Natural killer cell (primary cell): ENCODE data around the gene CLNS1A. TPM values are rescaled to one million over a fixed set of nuclear protein-coding genes. Genes with fewer than 3 reads are reported as not detected.
A peak's percentile ranks its signal among the peaks of the same experiment; 100 is the strongest.
"Not testable (repeated sequence)": the region's sequence is repeated elsewhere in the genome, so short reads cannot be mapped to it uniquely, and the experiment has no call there.

Experiments
- ATAC-seq, 3 donors: fragments of 150-1000 bp in 2 of 3; fragments of 200-7000 bp in 1 of 3; cut with Tn5 transposase; 1 replicate in 1 of 3; 2 replicates in 2 of 3; pipeline ENCODE4 v1.10.0; 2021; ENCODE audit warnings: mild to moderate bottlenecking in 2 of 3, moderate library complexity in 2 of 3
- DNase-seq, 2 donors: peaks; one replicate each; pipeline versions ENCODE4 v3.0.0 to v3.0.0-alpha.2; 2013 to 2021; ENCODE audit warnings: mixed read lengths in 1 of 2
- H3K27ac ChIP-seq: one replicate; pipeline ENCODE4 v1.5.1; 2013; ENCODE audit warnings: mild to moderate bottlenecking, low read length
- H3K27me3 ChIP-seq: one replicate; pipeline ENCODE4 v1.6.1; 2013; ENCODE audit warnings: low read length; ENCODE audit not compliant: control insufficient read depth, insufficient read depth
- H3K36me3 ChIP-seq: one replicate; pipeline ENCODE4 v1.6.1; 2013; ENCODE audit warnings: low read length; ENCODE audit not compliant: control insufficient read depth, insufficient read depth
- H3K4me1 ChIP-seq: one replicate; pipeline ENCODE4 v1.6.1; 2013; ENCODE audit warnings: low read length; ENCODE audit not compliant: control insufficient read depth, insufficient read depth
- H3K4me3 ChIP-seq: one replicate; pipeline ENCODE4 v1.5.1; 2013; ENCODE audit warnings: low read length
- H3K9me3 ChIP-seq: one replicate; pipeline ENCODE4 v1.6.1; 2013; ENCODE audit warnings: low read length; ENCODE audit not compliant: control insufficient read depth, insufficient read depth
- H3K27ac Mint-ChIP-seq, 2 donors: one replicate each; pipeline ENCODE4 v1.8.0; 2022; ENCODE audit warnings: mild to moderate bottlenecking in 2 of 2, mixed read lengths in 2 of 2, moderate library complexity in 1 of 2
- H3K27me3 Mint-ChIP-seq, 2 donors: one replicate each; pipeline ENCODE4 v1.8.0; 2022; ENCODE audit warnings: low read depth in 2 of 2, mixed read lengths in 2 of 2
- H3K36me3 Mint-ChIP-seq: one replicate; pipeline ENCODE4 v1.8.0; 2022; ENCODE audit warnings: mixed read lengths
- H3K4me1 Mint-ChIP-seq, 2 donors: one replicate each; pipeline ENCODE4 v1.8.0; 2022; ENCODE audit warnings: mixed read lengths in 2 of 2
- H3K4me3 Mint-ChIP-seq: one replicate; pipeline ENCODE4 v1.8.0; 2022; ENCODE audit warnings: mild to moderate bottlenecking, moderate library complexity, mixed read lengths
- H3K9me3 Mint-ChIP-seq, 2 donors: one replicate each; pipeline ENCODE4 v1.8.0; 2022; ENCODE audit warnings: mixed read lengths in 2 of 2
- WGBS: methylation state at CpG from one replicate; pipeline ENCODE4 v1.1.7; 2013; ENCODE audit warnings: missing lambda C conversion rate; ENCODE audit not compliant: insufficient coverage; 5-methylcytosine and 5-hydroxymethylcytosine counted together
- intact Hi-C: fragments of 100-400 bp; cut with micrococcal nuclease; formaldehyde crosslinking; loops from one replicate; pipeline ENCODE4 v1.14.2; 2022
- total RNA-seq, 4 donors: library from RNA; stranded (reverse); fragments of 120-200 nt in 1 of 4; gene quantifications; one replicate each; pipeline versions ENCODE4 v1.2.3 to v1.2.4, GENCODE V29; 2013 to 2022
- TF ChIP-seq, protein P1 (sequence below): fragments of 200-600 bp; IDR thresholded peaks from one replicate; pipeline ENCODE4 v1.8.0; 2022; ENCODE audit warnings: antibody characterized with exemption

The CLNS1A gene
- total RNA-seq, 3 donors from 2014 or later (not counting 1 experiment from before 2014, with no cell fraction given) = 48.6 to 58.2 (median 57.6) TPM

GRCh38 chr11:77636731-77637344 lies 756 bp downstream of the CLNS1A start:
- TF ChIP-seq, protein P1, sequence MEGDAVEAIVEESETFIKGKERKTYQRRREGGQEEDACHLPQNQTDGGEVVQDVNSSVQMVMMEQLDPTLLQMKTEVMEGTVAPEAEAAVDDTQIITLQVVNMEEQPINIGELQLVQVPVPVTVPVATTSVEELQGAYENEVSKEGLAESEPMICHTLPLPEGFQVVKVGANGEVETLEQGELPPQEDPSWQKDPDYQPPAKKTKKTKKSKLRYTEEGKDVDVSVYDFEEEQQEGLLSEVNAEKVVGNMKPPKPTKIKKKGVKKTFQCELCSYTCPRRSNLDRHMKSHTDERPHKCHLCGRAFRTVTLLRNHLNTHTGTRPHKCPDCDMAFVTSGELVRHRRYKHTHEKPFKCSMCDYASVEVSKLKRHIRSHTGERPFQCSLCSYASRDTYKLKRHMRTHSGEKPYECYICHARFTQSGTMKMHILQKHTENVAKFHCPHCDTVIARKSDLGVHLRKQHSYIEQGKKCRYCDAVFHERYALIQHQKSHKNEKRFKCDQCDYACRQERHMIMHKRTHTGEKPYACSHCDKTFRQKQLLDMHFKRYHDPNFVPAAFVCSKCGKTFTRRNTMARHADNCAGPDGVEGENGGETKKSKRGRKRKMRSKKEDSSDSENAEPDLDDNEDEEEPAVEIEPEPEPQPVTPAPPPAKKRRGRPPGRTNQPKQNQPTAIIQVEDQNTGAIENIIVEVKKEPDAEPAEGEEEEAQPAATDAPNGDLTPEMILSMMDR = no peak
- Histone ChIP-seq H3K27me3 (no peaks in the 10 kb centered on the region), H3K9me3 (no peaks in the 10 kb centered on the region), H3K4me1 (peaks cover 21% of the 10 kb centered on the region), H3K4me3 (peak overlapping the region; percentile 79), H3K36me3 (peaks cover 2% of the 10 kb centered on the region), H3K27ac (no peak overlapping the region)
- no peaks in the 10 kb centered on the region for H3K36me3 Mint-ChIP-seq
- DNase-seq (peak in 1 of 2 donors; percentile 8), ATAC-seq (no peak)
- peak overlapping the region; percentile 93 for H3K4me3 Mint-ChIP-seq
- 0% methylated on average over 8 of the region's 14 CpGs for WGBS
- peaks cover 28% of the 10 kb centered on the region in 2 donors for H3K4me1 Mint-ChIP-seq
- H3K27me3 Mint-ChIP-seq = no peaks in the 10 kb centered on the region
- intact Hi-C loops = no loop called here
- H3K27ac Mint-ChIP-seq = peak overlapping the region; percentile 87 to 89
- H3K9me3 Mint-ChIP-seq = no peaks in the 10 kb centered on the region

GRCh38 chr11:77633926-77634325 lies 3.7 kb downstream of the CLNS1A start:
- ATAC-seq, H3K27ac Mint-ChIP-seq, DNase-seq, H3K36me3 Mint-ChIP-seq, H3K9me3 Mint-ChIP-seq, H3K4me3 Mint-ChIP-seq, H3K36me3 ChIP-seq, H3K27ac ChIP-seq, H3K4me3 ChIP-seq, H3K27me3 Mint-ChIP-seq, H3K9me3 ChIP-seq, H3K27me3 ChIP-seq, intact Hi-C loops: not testable (repeated sequence)
- peaks cover 38 to 40% of the 10 kb centered on the region in 2 donors for H3K4me1 Mint-ChIP-seq
- WGBS = 81% methylated on average over 5 of the region's 5 CpGs
- peaks cover 21% of the 10 kb centered on the region for H3K4me1 ChIP-seq

DNA sequence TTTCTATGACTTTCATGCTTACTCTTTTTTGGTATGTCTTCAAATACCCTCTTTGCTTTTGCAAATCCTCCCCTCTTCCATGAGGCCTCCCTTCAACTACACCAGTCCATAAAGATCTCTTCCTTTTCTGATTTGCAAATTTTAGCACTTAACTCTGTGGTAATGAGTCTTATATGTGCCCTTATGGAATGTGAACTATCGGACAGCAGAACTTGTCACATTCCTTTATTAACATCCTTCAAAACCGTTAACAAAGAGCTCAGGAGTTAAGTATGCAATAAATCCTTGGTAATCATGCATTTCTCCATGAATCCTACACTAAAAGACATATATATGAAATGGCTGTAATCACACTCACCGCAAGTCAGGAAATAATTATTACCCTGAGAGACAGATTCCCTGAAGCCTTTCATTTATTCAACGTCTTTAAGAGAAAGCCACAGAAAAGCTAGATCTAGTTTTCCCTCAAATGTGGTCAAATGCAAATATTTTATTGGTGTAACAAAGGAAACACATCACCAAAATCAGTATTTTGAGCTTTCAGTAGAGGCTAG lies 7.4 kb downstream of the CLNS1A start:
- TF ChIP-seq, protein P1 = no peak
- Histone ChIP-seq H3K4me1 (peaks cover 4% of the 10 kb centered on the region), H3K9me3 (no peaks in the 10 kb centered on the region), H3K4me3 (no peak overlapping the region), H3K36me3 (peaks cover 11% of the 10 kb centered on the region), H3K27me3 (no peaks in the 10 kb centered on the region), H3K27ac (no peak overlapping the region)
- peaks cover 2% of the 10 kb centered on the region for H3K36me3 Mint-ChIP-seq
- no peak overlapping the region for H3K4me3 Mint-ChIP-seq
- H3K4me1 Mint-ChIP-seq = peaks cover 15 to 16% of the 10 kb centered on the region in 2 donors
- H3K9me3 Mint-ChIP-seq = no peaks in the 10 kb centered on the region
- ATAC-seq (no peak), DNase-seq (no peak)
- H3K27ac Mint-ChIP-seq = no peak overlapping the region
- 93% methylated on average over 3 of the region's 4 CpGs for WGBS
- H3K27me3 Mint-ChIP-seq = no peaks in the 10 kb centered on the region
- intact Hi-C loops = no loop called here

GRCh38 chr11:77619576-77620198 lies 17.9 kb downstream of the CLNS1A start:
- Mint-ChIP-seq H3K36me3 (peaks cover 18% of the 10 kb centered on the region), H3K9me3 (no peaks in the 10 kb centered on the region), H3K27me3 (no peaks in the 10 kb centered on the region), H3K4me1 (no peaks in the 10 kb centered on the region), H3K4me3 (no peak overlapping the region), H3K27ac (no peak overlapping the region)
- H3K4me3 ChIP-seq = no peak overlapping the region
- intact Hi-C loops = loop anchor here (2.0 kb wide), 1 partner anchor 493 kb away; no protein-coding TSS in a partner anchor
- DNase-seq (peak in 1 of 2 donors; percentile 69), ATAC-seq (peak in 1 of 3 donors; percentile 40)
- H3K4me1 ChIP-seq = no peaks in the 10 kb centered on the region
- H3K27ac ChIP-seq = no peak overlapping the region
- no peaks in the 10 kb centered on the region for H3K9me3 ChIP-seq
- H3K36me3 ChIP-seq = peaks cover 53% of the 10 kb centered on the region
- WGBS = 100% methylated on average over 2 of the region's 3 CpGs
- no peaks in the 10 kb centered on the region for H3K27me3 ChIP-seq
- TF ChIP-seq, protein P1 = peak; percentile 67
